Colon (tissue), 2 donors: ENCODE measurements around the gene POM121.
"Not testable (repeated sequence)": the region's sequence is repeated elsewhere in the genome, so short reads cannot be mapped to it uniquely, and the experiment has no call there.

Source experiments
- FAIRE-seq: peaks from 2 replicates; lab custom pipeline; 2012; peaks lifted over from hg19 to GRCh38; lab: Jason Lieb, UNC
- donor health status: control.
- donor health status: control.

POM121 gene

GRCh38 chr7:72997887-72998468 lies 73.1 kb downstream of the POM121 start:
- FAIRE-seq: not testable (repeated sequence)
